ENCODE measurements around the gene PRR15L.
"Not testable (repeated sequence)": the region's sequence is repeated elsewhere in the genome, so short reads cannot be mapped to it uniquely, and the experiment has no call there.

The PRR15L gene

DNA sequence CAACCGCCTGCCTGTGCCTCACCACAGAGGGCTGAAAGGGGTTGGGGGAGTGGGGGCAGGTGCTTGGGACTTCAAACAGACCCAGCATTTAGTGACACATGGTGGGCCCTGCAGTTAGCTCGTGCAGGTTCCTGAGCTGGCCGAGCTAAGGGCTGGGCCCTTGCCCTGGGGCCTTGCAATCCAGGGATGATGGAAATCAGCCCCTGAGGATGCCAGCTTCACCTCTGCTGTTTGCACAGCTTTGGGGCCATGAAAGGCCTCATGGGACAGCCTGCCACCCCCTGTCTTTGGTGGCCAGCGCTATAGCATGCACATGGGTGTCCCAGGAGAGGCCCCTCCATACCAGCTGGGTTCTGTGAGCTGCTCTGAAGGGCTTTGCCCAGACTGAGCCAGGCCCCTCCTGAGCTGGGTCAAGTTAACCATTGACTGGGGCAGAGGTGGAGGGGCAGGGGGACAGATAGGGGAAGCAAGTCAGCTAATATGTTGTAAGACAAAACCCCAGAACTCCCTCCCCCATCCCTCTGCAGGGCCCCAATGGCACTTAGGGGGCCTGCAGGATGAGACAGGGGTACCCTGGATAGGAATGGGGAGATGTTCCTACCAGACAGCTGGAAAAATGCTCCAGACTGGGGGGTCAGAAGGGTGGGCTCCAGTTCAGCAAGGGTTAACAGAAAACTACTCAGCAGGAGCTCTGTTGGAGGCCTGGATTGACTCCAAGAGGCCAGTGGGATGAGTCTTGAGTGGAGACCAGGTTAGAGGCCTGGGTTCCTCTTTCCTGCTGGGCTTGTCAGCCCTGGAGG is 692 bp downstream of the PRR15L start:
- DNase-seq, result no peak

DNA sequence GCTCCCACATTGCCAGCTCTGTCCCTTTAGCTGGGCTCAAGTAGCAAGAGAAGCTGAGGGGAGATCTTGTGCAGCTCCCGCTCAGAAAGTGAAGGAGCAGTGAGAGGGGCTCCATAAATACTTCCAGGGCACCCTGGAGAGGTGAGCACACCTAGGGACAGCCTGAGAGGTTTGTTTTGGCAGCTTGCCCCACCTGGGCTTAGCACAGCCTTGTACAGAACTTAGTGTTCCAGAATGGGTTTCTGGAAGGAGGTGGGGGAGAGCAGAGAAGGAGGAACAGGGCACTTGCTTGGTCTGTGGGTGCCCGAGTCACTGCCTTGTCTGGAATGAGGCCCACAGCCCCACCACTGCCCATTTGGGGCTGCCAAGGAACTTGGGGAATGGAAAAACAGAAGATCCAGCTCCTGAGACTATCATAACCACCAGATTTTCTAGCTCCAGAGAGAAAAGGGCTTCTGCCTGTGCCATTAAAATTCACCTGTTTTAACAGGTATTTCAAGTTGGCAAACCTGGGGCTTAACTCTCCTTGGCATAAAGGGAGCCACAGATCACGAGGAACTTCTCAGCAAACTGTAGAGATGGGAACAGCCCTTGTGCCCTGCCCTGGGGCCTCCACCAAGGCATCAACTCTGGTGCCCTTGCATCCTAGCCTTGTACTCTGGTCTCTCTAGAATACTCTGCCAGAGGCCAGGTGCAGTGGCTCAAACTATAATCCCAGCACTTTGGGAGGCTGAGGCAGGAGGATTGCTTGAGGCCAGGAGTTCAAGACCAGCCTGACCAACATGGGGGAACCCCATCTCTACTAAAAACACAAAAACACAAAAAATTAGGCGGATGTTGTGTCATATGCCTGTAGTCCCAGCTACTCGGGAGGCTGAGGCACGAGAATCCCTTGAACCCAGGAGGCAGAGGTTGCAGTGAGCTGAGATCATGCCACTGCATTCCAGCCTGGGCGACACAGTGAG is 1.9 kb downstream of the PRR15L start:
- no peak for DNase-seq

DNA sequence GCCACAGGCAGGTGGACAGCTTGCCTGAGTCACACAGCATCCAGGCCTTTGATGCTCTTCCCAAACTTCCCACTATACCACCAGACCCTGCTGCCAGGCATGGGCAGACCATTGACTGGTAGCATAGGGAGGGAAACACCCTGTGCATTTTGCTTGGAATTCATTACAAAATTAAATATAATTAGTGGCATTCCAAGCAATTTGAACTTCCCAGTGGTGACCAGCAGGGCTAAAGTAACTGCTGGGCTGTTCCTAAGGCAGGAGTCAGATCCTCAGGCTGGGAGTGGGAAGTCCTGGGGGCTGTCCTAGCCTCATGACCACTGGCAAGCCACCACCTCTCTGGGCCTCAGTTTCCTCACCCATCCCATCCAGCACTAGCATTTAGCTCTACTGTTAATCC is 3.8 kb downstream of the PRR15L start:
- no peak for DNase-seq

GRCh38 chr17:47952171-47953021 is 5.3 kb downstream of the PRR15L start:
- DNase-seq, result no peak

GRCh38 chr17:47950448-47950847 is 7.2 kb downstream of the PRR15L start:
- DNase-seq, result no peak

DNA sequence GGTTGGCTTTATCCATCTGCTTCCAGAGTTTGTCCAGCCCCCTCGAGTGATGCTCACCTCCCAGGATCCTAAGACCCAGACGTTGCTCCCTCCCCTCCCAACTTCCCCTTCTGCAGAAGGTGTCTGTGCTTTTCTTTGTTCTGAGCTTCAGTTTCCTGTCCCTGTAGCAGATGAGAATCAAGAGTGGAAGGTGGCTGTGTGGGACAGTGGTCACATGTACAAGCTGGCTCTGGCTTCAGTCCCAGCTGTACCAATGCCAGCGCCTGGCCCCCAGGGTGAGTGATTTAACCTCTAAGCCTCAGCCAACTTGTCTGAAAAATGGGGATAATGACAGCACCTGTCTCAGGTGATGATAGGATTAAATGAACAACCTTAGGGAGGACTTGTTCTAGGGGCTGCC is 7.7 kb downstream of the PRR15L start:
- DNase-seq, result no peak

DNA sequence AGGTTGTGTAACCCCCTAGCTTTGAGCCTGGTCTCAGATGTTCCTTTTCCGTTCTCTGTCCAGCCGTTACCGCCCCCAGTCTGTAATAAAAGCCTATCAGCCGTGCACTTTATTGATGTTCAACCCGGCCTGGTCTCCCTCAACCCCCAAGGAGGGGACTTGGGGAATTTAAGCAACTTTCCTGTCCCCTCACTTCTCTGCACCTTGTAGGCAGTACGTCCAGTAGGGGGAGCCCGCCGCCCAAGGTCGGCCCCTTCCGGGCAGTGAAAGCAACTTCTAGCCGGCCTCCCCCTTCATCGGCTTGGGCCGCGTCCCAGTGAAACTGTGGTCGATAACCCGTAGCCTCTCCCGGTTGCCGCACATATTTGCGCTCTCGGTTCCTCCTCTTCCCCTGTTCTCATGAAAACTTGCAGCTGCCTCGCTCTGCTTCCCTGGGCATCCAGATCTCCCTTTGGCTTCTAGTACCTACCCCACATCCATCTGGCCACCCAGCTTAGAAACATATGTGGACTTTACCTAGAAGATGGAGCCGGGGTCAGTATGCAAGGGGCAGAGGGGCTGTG is 8.4 kb downstream of the PRR15L start:
- peak; percentile 64 for DNase-seq

DNA sequence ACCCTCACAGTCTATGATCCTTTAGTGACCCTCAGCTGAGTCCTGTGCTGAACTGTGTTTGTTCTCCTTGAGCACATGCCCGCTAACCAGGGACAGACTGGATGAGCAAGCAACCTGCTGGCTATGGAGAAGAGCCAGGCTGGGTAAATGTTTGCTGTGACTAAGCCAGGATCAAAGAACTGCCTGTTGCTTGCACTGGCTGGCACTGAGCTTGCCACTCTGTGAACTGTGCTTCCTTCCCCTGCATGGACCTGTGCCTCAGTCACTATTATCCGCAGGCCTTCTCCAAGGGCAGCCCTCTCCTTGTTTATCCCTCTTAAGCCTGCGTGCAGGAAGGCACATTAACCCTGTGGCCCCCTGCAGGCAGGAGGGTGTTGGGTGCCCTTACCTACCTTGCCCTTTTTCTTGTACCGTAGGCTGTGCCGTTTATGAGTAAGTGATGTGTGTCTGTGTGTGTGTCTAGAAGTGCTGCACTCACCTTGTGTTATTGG is 8.9 kb downstream of the PRR15L start:
- no peak for DNase-seq

DNA sequence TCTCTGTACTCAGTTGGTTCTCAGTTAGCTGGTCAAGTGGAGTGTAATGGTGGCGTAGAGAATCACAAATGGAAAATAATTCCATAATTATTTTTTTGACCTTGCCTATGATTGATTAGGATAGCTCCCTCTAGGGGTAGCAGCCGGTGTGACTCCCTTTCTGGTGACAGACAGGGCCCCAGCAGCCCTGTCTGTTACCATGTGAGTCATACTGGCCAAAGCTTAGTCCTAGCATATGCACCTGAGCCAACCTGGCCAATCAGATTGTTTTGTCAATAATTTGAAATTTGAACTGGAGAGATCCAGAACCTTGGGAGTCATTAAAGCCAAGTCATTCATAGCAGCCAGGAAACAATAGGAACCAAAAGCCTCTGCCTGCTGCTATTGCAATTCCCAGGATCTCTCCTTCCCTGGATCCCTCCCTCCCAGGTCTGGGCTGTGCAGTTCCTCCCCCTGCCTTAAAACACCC is 10.7 kb downstream of the PRR15L start:
- DNase-seq, result peak; percentile 53

DNA sequence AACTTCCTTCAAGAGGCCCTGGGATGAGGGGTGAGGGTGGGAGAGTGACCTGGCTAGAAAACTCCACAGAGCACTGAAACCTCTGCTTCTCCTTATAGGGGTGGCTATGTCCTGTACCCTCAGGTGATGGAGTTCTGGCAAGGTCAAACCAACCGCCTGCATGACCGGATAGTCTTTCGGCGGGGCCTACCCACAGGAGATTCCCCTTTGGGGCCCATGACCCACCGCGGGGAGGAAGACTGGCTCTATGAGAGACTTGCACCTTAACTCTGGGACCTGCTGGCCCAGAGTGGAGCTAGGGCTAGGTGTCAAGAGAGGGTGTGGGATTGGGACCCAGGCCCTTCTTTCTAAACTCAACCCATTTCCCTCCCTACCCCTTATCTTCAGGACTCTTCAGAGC is 11.2 kb downstream of the PRR15L start:
- no peak for DNase-seq

GRCh38 chr17:47945529-47946508 is 11.9 kb downstream of the PRR15L start:
- no peak for DNase-seq

DNA sequence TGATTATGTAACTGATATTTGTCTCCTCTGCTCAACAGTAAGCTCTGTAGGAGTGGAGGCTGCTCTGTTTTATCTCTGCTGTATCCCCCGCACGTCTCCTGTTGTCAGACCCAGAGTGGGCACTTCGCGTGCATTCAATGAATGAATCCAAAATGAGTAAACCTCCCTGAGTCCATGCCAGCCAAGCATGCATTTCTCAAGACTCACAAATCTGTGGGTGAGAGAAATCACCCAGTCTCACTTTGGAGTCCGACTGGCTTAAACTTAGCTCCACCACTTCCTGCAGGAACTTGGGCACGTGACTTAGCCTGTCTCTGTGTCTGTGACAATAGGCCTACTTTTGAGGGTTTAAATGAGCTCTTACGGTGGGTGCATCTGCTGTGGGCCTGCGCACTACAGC is 12.6 kb downstream of the PRR15L start:
- DNase-seq, result no peak

DNA sequence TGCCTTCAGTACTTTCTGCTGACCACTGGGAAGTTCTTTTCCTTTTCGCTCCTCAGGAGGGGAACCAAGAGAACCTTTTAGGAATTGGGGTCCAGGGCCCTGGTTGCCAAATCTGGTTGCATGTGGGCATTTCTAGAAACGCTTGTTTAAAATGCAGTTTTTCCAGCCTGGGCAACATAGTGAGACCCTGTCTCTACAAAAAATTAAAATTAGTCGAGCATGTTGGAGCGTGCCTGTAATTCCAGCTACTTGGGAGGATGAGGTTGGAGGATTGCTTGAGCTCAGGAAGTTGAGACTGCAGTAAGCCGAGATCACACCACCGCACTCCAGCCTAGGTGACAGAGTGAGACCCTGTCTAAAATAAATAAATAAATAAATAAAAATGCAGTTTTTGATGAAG is 15.1 kb downstream of the PRR15L start:
- DNase-seq, result no peak

DNA sequence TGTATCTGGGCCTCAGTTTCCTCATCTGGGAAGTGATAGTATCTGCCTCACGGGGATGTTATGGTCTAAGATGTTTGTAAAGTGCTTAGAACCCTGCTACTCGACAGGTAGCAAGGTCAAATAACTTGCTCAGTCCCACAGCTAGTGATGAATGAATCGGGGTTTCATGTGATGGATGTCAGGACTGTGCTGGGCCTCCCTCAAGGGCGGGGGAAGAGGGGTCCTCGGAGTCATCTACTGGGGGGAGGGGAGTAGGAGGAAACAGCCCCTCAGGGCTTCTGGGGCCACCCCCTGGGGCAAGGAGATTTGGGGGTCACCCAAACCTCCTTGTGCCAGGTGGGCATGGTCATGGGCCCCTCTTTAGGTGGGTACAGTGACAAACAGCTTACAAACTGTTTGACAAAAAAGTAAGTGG is 15.6 kb downstream of the PRR15L start:
- no peak for DNase-seq

DNA sequence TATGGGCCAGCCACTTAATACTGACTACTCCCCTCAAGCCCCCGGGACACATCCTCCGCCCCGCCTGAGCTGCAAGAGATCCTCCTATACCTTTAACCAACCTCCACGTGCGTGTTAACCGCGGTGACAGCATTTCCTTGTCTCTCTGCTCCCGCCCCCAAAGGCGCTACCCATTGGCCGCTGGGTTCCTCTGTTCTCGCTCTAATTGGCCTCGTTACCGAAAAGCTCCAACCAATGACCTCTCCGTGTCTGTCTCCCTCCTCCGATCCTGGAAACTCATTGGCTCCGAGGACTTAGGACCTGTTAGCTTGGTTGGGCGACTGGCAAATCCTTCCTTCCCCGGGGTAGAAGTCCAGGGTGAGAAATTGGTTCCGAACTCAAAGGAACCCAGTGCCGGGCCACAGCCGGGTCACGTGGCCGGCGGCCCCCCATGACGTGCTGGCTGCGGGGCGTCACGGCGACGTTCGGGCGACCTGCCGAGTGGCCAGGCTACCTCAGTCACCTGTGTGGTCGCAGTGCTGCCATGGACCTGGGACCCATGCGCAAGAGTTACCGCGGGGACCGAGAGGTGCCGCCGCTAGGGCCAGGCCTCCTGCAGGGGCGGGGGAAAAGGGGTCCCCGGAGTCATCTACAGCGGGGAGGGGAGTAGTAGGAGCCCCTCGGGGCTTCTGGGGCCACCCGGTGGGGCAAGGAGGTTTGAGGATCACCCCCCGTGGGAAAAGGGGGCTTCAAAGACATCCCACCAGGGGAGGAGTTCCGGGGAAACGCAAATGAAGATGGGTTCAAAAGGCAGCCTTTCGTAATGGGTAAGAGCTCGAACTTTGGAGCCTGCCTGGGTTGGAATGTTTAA is 16.2 kb downstream of the PRR15L start, which contains the start of gene PNPO:
Gene PNPO (plus strand): TSS at position 326 of the 850 bp plus-strand sequence. CDS start 105 bp downstream, at position 431.
- peak; percentile 96 for DNase-seq

- DNase-seq, result no peak
These were observed 19.7 kb downstream of the PRR15L start for GRCh38 chr17:47937941-47938340.

- no peak for DNase-seq
These were observed 21.7 kb downstream of the PRR15L start for GRCh38 chr17:47935961-47936360.

DNA sequence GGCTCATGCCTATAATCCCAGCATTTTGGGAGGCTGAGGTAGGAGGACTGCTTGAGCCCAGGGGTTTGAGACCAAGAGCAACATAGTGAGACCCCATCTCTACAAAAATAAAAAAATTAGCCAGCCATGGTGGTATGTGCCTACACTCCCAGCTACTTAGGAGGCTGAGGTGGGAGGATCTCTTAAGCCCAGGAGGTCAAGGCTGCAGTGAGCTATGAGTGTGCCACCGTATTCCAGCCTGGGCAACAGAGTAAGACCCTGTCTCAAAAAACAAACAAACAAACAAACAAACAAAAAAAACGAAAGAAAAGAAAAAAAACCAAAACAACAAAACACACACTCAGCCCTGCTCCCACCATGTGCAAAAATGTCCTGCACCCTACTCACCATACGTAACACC is 22.2 kb downstream of the PRR15L start:
- not testable (repeated sequence) for DNase-seq

- no peak for DNase-seq
These were observed 22.8 kb downstream of the PRR15L start for GRCh38 chr17:47934856-47935255.

GRCh38 chr17:47931848-47932247 is 25.8 kb downstream of the PRR15L start:
- DNase-seq, result no peak

All from NCI-H1436 treated with DMSO at 0.1 percent for 48 hours (cell line).